ENCODE results near the gene CCND2.

GRCh38 chr12:4240981-4241380, 32.6 kb upstream of the CCND2 start:
- TF ChIP-seq, protein P1, sequence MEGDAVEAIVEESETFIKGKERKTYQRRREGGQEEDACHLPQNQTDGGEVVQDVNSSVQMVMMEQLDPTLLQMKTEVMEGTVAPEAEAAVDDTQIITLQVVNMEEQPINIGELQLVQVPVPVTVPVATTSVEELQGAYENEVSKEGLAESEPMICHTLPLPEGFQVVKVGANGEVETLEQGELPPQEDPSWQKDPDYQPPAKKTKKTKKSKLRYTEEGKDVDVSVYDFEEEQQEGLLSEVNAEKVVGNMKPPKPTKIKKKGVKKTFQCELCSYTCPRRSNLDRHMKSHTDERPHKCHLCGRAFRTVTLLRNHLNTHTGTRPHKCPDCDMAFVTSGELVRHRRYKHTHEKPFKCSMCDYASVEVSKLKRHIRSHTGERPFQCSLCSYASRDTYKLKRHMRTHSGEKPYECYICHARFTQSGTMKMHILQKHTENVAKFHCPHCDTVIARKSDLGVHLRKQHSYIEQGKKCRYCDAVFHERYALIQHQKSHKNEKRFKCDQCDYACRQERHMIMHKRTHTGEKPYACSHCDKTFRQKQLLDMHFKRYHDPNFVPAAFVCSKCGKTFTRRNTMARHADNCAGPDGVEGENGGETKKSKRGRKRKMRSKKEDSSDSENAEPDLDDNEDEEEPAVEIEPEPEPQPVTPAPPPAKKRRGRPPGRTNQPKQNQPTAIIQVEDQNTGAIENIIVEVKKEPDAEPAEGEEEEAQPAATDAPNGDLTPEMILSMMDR (conservative IDR thresholded peaks at IDR 0.05; ENCODE audit: low read depth, low read length): no peak
- no peak for TF ChIP-seq SMC3 (IDR thresholded peaks at IDR 0.05; ENCODE audit: low read depth, low read length)
- TF ChIP-seq RAD21 (IDR thresholded peaks at IDR 0.05; ENCODE audit: low read length): no peak

Data from IMR-90 (cell line).